ENCODE results near the gene HLF.

Gene HLF

DNA sequence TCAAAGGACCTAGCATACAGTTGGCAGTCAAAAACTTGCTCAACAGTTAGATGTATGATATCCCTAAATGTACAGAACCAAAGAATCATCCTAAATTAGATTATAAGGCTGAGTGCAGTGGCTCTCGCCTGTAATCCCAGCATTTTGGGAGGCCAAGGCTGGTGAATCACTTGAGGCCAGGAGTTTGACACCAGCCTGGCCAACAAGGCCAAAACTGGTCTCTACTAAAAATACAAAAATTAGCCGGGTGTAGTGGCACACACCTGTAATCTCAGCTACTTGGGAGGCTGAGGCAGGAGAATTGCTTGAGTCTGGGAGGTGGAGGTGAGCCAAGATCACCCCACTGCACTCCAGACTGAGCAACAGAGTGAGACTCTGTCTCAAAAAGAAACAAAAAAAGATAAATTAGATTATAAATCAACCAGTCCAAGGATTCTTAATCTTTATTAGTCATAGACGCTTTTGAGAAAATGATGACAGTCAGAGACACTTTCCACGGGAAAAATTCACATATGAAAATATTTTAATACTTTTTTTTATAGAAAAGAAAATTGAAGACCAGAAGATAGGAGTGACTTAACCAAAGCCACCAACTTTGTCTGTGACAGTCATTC, 79.2 kb downstream of the HLF start:
- no peak for DNase-seq (ENCODE audit: low read depth, low spot score)
- WGBS (ENCODE audit: insufficient coverage, insufficient read length): no CpG with 5 or more reads among the region's 4 CpGs
- no peak overlapping the region for H3K27ac ChIP-seq (ENCODE audit: low read length)

DNA sequence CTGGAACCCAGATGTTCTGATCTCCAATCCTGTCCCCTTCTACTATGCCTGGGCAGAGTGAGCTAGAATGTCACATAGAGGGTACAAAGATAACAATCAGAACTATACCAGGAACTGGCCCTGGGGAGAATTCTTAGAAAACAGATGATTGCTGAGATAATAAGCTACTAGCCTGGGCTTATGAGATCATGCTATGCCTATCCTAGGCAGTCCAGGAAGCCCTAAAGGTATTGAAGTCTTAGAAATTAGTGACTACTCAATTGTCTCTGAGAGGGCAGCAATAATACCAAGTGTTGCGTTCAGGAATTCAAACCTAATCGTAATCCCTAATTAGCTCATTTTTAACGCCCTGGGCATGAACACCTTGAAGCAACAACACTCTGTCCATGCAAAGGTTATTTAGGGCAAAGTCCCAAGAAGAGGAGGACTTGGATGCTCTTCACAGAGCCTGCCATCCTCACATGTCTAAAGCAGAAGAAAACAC, 79.8 kb downstream of the HLF start:
- no peak for DNase-seq (ENCODE audit: low read depth, low spot score)
- Histone ChIP-seq H3K36me3 (ENCODE audit: control insufficient read depth, insufficient read depth, low read length) (no peaks in the 10 kb centered on the region), H3K4me1 (ENCODE audit: control insufficient read depth, insufficient read depth, low read length) (no peaks in the 10 kb centered on the region), H3K27ac (ENCODE audit: low read length) (no peak overlapping the region), H3K27me3 (ENCODE audit: control insufficient read depth, insufficient read depth, low read length) (no peaks in the 10 kb centered on the region), H3K4me3 (ENCODE audit: low read length) (no peak overlapping the region), H3K9me3 (ENCODE audit: control insufficient read depth, insufficient read depth, low read length) (no peaks in the 10 kb centered on the region)
- no CpG with 5 or more reads among the region's 3 CpGs for WGBS (ENCODE audit: insufficient coverage, insufficient read length)

More for the DNA sequence above, 79.2 kb downstream of the HLF start:
- H3K27me3 ChIP-seq (ENCODE audit: control insufficient read depth, insufficient read depth, low read length): no peaks in the 10 kb centered on the region
- H3K9me3 ChIP-seq (ENCODE audit: control insufficient read depth, insufficient read depth, low read length): no peaks in the 10 kb centered on the region
- H3K4me1 ChIP-seq (ENCODE audit: control insufficient read depth, insufficient read depth, low read length): no peaks in the 10 kb centered on the region
- H3K4me3 ChIP-seq (ENCODE audit: low read length): no peak overlapping the region
- no peaks in the 10 kb centered on the region for H3K36me3 ChIP-seq (ENCODE audit: control insufficient read depth, insufficient read depth, low read length)

DNA sequence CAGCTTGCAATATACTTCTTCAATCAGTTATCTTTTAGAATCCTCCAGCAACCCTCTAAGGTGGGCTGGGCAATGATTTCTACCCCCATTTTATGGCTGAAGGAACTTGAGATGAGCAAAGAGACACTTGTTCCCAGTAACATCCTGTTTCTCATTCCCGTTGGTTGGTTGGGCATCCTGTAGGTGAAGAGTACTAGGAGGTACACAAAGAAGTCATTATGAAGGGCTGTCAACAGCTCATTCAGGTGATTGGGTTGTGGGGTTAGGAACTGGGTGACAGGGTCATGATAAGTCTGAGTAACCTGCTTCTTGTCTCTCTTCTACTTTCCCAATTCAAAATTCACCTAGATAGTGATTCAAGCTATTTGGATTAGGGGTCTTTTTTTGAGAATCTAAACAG, 80.4 kb downstream of the HLF start:
- no CpG with 5 or more reads among the region's 1 CpG for WGBS (ENCODE audit: insufficient coverage, insufficient read length)
- H3K27ac ChIP-seq (ENCODE audit: low read length): no peak overlapping the region

DNA sequence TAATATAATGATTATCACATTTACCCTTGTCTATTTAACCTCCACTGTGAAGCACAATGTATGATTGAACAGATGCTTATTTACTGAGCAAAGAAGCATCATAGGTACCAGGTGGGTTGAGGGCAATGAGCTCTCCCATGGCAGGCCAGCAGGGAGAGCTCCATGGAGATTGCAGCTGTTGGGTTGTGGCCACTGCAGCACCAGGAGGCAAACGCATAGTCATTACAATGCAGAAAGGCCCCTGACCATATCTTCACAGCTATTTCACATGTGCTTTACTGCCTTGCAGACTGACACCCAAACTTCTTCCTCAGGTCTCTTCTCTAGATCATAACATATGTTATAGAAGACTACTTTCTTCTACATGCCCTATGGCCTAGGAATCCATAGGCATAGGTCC, 81.9 kb downstream of the HLF start:
- WGBS (ENCODE audit: insufficient coverage, insufficient read length): no CpG with 5 or more reads among the region's 1 CpG
- DNase-seq (ENCODE audit: low read depth, low spot score): no peak

More for the DNA sequence above, 80.4 kb downstream of the HLF start:
- H3K36me3 ChIP-seq (ENCODE audit: control insufficient read depth, insufficient read depth, low read length): no peaks in the 10 kb centered on the region
- no peaks in the 10 kb centered on the region for H3K4me1 ChIP-seq (ENCODE audit: control insufficient read depth, insufficient read depth, low read length)
- no peaks in the 10 kb centered on the region for H3K9me3 ChIP-seq (ENCODE audit: control insufficient read depth, insufficient read depth, low read length)
- no peak overlapping the region for H3K4me3 ChIP-seq (ENCODE audit: low read length)
- no peaks in the 10 kb centered on the region for H3K27me3 ChIP-seq (ENCODE audit: control insufficient read depth, insufficient read depth, low read length)
- DNase-seq (ENCODE audit: low read depth, low spot score): no peak

DNA sequence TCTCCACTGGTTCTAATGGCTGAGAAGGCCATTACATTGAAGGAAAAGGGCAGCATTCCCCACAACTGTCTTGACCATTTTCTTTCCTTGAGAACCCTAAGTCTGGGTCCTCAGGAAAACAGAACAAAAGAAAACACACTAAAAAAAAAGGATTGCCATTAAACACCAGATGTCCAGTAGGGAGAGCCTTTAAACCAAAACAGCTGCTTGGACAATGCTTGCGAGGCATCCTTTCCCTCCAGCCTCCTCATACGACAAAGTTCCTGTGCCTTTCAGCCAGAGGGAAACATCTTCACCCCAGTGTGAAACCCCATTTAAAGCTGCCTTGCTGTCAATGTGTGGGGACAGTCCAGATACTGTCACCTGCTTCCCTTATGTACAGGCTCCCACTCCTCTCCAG, 82.6 kb downstream of the HLF start:
- Histone ChIP-seq H3K27ac (ENCODE audit: low read length) (no peak overlapping the region), H3K4me1 (ENCODE audit: control insufficient read depth, insufficient read depth, low read length) (peaks cover 1% of the 10 kb centered on the region; the same call in 1 of the 2 replicates), H3K27me3 (ENCODE audit: control insufficient read depth, insufficient read depth, low read length) (no peaks in the 10 kb centered on the region), H3K36me3 (ENCODE audit: control insufficient read depth, insufficient read depth, low read length) (no peaks in the 10 kb centered on the region), H3K9me3 (ENCODE audit: control insufficient read depth, insufficient read depth, low read length) (no peaks in the 10 kb centered on the region), H3K4me3 (ENCODE audit: low read length) (no peak overlapping the region)
- WGBS (ENCODE audit: insufficient coverage, insufficient read length): no CpG with 5 or more reads among the region's 2 CpGs
- no peak for DNase-seq (ENCODE audit: low read depth, low spot score)

More for the DNA sequence above, 81.9 kb downstream of the HLF start:
- H3K36me3 ChIP-seq (ENCODE audit: control insufficient read depth, insufficient read depth, low read length): no peaks in the 10 kb centered on the region
- no peaks in the 10 kb centered on the region for H3K27me3 ChIP-seq (ENCODE audit: control insufficient read depth, insufficient read depth, low read length)
- no peaks in the 10 kb centered on the region for H3K9me3 ChIP-seq (ENCODE audit: control insufficient read depth, insufficient read depth, low read length)
- peaks cover 1% of the 10 kb centered on the region; the same call in 1 of the 2 replicates for H3K4me1 ChIP-seq (ENCODE audit: control insufficient read depth, insufficient read depth, low read length)
- no peak overlapping the region for H3K27ac ChIP-seq (ENCODE audit: low read length)
- H3K4me3 ChIP-seq (ENCODE audit: low read length): no peak overlapping the region

DNA sequence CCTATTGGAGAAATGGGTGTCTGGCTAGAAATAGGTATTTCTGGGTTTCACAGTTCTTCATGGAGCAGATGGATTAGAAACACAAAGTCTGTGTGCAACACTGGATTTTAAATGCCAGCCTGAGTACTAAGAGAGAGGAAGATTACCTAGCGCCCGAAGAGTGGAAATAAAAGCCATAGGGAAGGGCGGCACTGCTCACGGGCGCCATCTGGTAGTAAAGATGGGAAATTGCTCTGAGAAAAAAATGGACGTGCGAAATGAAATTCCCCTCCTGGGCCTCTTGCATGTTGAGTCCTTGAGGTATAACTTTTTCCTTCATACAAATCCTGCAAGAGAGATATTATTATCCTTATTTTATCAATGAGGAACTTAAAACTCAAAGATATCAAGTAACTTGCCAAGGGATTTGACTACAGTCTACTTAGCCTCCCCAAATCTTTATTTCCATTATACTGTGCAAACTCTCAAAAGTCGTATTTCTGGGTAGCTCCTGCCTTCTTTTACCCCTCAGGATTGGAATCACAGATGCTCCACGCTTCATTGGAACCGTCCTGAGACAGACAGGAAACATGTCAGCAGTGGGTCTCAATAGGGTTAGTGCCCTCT, 84.1 kb downstream of the HLF start:
- H3K36me3 ChIP-seq (ENCODE audit: control insufficient read depth, insufficient read depth, low read length): no peaks in the 10 kb centered on the region
- H3K4me1 ChIP-seq (ENCODE audit: control insufficient read depth, insufficient read depth, low read length): peaks cover 1% of the 10 kb centered on the region; the same call in 1 of the 2 replicates
- no peak overlapping the region for H3K4me3 ChIP-seq (ENCODE audit: low read length)
- H3K9me3 ChIP-seq (ENCODE audit: control insufficient read depth, insufficient read depth, low read length): no peaks in the 10 kb centered on the region
- no peaks in the 10 kb centered on the region for H3K27me3 ChIP-seq (ENCODE audit: control insufficient read depth, insufficient read depth, low read length)
- no peak for DNase-seq (ENCODE audit: low read depth, low spot score)
- no CpG with 5 or more reads among the region's 10 CpGs for WGBS (ENCODE audit: insufficient coverage, insufficient read length)
- no peak overlapping the region for H3K27ac ChIP-seq (ENCODE audit: low read length)

DNA sequence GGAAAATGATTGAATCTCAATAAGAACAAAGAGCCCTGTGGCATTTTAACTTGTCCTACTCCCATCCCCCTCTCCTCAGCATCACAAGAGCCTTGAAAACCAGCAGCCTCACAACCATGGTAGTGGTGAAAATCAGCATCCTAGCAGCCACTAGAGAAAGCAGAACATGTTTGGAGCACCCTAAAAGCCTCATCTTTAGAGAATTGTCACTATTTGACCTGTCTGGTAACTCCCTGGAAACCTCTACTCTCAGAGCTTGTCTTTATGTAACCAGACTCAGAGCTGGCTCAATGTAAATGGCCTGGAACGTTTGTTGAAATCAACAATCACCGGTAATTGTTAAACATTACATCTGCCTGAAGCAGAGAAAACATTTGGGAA, 86.1 kb downstream of the HLF start:
- no peaks in the 10 kb centered on the region for H3K9me3 ChIP-seq (ENCODE audit: control insufficient read depth, insufficient read depth, low read length)
- H3K27ac ChIP-seq (ENCODE audit: low read length): no peak overlapping the region
- H3K4me1 ChIP-seq (ENCODE audit: control insufficient read depth, insufficient read depth, low read length): peaks cover 1% of the 10 kb centered on the region; the same call in 1 of the 2 replicates
- no CpG with 5 or more reads among the region's 2 CpGs for WGBS (ENCODE audit: insufficient coverage, insufficient read length)
- H3K27me3 ChIP-seq (ENCODE audit: control insufficient read depth, insufficient read depth, low read length): no peaks in the 10 kb centered on the region
- DNase-seq (ENCODE audit: low read depth, low spot score): no peak
- H3K4me3 ChIP-seq (ENCODE audit: low read length): no peak overlapping the region
- H3K36me3 ChIP-seq (ENCODE audit: control insufficient read depth, insufficient read depth, low read length): no peaks in the 10 kb centered on the region

DNA sequence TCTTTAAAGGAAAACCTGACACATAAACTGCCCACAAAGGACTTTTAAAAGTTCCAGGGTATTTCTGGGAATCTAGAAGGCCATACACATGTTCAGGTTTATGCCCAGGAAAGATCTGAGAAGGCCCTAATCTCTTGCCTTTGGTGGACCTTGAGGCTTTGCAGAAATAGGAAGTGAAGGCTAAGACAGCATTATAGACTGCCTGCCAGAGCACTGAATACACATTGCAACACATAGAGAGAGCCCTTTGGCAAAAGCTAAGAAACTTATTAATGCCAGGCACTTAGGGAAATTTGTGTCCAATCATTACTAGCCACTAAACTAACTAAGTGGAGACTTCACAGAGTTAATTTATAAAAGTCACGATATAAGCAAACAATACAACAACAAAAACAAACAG, 86.5 kb downstream of the HLF start:
- WGBS (ENCODE audit: insufficient coverage, insufficient read length): no CpG with 5 or more reads among the region's 1 CpG
- H3K27ac ChIP-seq (ENCODE audit: low read length): no peak overlapping the region
- no peak for DNase-seq (ENCODE audit: low read depth, low spot score)
- no peak overlapping the region for H3K4me3 ChIP-seq (ENCODE audit: low read length)
- peaks cover 1% of the 10 kb centered on the region; the same call in 1 of the 2 replicates for H3K4me1 ChIP-seq (ENCODE audit: control insufficient read depth, insufficient read depth, low read length)
- H3K36me3 ChIP-seq (ENCODE audit: control insufficient read depth, insufficient read depth, low read length): no peaks in the 10 kb centered on the region
- H3K27me3 ChIP-seq (ENCODE audit: control insufficient read depth, insufficient read depth, low read length): no peaks in the 10 kb centered on the region
- no peaks in the 10 kb centered on the region for H3K9me3 ChIP-seq (ENCODE audit: control insufficient read depth, insufficient read depth, low read length)

DNA sequence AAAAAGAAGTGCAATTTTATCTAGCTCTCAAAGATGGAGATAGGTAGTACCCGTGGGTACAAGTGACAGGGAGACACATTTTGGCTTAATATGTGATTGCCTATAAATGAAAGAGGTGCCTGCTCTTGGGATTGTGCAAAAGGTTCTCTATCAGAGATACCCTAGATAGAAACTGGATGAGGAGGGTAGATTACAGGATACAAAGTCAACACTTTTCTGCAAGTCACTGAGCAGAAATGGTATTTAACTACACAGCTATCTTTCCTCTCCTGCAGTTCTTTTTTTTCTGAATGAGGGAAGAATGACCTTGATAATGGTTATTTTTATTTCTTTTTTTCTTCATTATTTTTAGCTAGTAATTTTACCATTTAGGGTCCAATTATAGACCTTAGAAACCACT, 89.2 kb downstream of the HLF start:
- WGBS (ENCODE audit: insufficient coverage, insufficient read length): no CpG with 5 or more reads among the region's 1 CpG

DNA sequence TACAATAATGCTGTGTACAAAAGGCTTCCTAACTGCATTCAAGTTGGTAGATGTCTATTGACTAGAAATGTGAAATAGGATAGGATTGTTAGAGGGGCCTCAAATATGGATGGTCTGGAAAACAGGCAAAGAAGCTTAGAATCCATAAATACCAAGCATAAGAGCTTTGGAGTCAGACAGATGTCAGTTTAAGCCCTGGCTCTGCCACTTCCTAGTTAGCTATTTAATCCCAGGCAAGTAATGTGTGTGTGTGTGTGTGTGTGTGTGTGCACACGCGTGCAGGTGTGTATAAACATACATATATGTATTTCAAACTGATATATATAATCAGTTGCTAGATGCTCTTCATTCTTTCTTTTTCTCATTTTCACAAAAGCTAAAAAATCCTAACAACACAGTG, 90.2 kb downstream of the HLF start:
- no CpG with 5 or more reads among the region's 2 CpGs for WGBS (ENCODE audit: insufficient coverage, insufficient read length)

More for the DNA sequence above, 89.2 kb downstream of the HLF start:
- no peak for DNase-seq (ENCODE audit: low read depth, low spot score)
- H3K4me3 ChIP-seq (ENCODE audit: low read length): no peak overlapping the region
- peaks cover 1% of the 10 kb centered on the region; the same call in 1 of the 2 replicates for H3K4me1 ChIP-seq (ENCODE audit: control insufficient read depth, insufficient read depth, low read length)
- no peak overlapping the region for H3K27ac ChIP-seq (ENCODE audit: low read length)
- H3K36me3 ChIP-seq (ENCODE audit: control insufficient read depth, insufficient read depth, low read length): no peaks in the 10 kb centered on the region
- no peaks in the 10 kb centered on the region for H3K27me3 ChIP-seq (ENCODE audit: control insufficient read depth, insufficient read depth, low read length)
- H3K9me3 ChIP-seq (ENCODE audit: control insufficient read depth, insufficient read depth, low read length): no peaks in the 10 kb centered on the region

More for the DNA sequence above, 90.2 kb downstream of the HLF start:
- Histone ChIP-seq H3K36me3 (ENCODE audit: control insufficient read depth, insufficient read depth, low read length) (no peaks in the 10 kb centered on the region), H3K27ac (ENCODE audit: low read length) (no peak overlapping the region), H3K27me3 (ENCODE audit: control insufficient read depth, insufficient read depth, low read length) (no peaks in the 10 kb centered on the region), H3K4me1 (ENCODE audit: control insufficient read depth, insufficient read depth, low read length) (peaks cover 1% of the 10 kb centered on the region; the same call in 1 of the 2 replicates), H3K4me3 (ENCODE audit: low read length) (no peak overlapping the region), H3K9me3 (ENCODE audit: control insufficient read depth, insufficient read depth, low read length) (no peaks in the 10 kb centered on the region)
- no peak for DNase-seq (ENCODE audit: low read depth, low spot score)
